GM12875 (cell line): ENCODE data around the gene HOXB4.

Source experiments
- H3K4me3 ChIP-seq: one replicate; pipeline ENCODE4 v1.5.1; 2011; ENCODE audit warnings: low read depth, low read length, control low read depth
- TF ChIP-seq, protein P1 (sequence below): IDR thresholded peaks from 2 replicates; pipeline ENCODE4 v1.5.1; 2011; ENCODE audit warnings: low read depth, mild to moderate bottlenecking, control low read depth, inconsistent platforms, low read length, moderate library complexity, borderline replicate concordance; ENCODE audit not compliant: insufficient read depth

The HOXB4 gene

DNA sequence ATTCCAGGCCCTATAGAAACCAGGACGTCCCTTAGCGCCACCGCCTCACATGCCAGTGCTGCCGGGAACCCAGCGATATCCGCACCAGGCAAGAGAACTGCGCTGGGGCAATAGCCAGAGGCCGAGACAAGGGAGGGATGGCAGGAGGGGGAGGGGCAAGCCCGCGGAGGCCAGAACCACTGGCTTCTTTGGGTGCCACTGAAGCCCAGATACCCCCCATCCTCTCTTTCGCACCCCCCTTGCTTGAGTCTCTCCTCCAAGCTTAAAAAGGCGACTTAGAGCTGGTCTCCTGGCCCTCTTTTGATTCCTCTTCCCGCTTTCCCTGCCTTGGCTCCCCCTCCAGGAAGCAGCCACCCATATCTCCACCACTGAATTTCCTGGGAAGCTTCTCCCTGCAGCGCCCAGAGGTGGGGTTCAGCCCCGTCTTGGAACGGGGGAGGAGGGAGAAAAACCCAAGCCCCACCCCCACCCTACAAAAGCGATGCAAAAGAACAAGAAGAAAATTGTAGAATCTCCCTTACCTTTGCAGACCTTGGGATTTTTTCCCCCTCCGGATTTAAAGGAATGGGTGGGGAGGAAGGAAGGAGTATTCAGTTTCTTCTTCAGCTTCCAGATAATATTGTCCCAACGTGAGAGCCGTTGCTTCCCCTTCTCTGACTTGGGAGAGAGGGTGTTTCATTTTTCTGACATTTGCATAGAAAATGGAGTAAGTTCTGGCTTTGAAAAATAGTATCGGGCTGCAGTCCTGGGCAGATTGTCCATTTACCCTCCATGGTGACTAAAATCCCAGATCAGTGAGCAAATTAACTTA lies 26.0 kb upstream of the HOXB4 start:
- TF ChIP-seq, protein P1, sequence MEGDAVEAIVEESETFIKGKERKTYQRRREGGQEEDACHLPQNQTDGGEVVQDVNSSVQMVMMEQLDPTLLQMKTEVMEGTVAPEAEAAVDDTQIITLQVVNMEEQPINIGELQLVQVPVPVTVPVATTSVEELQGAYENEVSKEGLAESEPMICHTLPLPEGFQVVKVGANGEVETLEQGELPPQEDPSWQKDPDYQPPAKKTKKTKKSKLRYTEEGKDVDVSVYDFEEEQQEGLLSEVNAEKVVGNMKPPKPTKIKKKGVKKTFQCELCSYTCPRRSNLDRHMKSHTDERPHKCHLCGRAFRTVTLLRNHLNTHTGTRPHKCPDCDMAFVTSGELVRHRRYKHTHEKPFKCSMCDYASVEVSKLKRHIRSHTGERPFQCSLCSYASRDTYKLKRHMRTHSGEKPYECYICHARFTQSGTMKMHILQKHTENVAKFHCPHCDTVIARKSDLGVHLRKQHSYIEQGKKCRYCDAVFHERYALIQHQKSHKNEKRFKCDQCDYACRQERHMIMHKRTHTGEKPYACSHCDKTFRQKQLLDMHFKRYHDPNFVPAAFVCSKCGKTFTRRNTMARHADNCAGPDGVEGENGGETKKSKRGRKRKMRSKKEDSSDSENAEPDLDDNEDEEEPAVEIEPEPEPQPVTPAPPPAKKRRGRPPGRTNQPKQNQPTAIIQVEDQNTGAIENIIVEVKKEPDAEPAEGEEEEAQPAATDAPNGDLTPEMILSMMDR, result no peak
- no peak overlapping the region for H3K4me3 ChIP-seq

DNA sequence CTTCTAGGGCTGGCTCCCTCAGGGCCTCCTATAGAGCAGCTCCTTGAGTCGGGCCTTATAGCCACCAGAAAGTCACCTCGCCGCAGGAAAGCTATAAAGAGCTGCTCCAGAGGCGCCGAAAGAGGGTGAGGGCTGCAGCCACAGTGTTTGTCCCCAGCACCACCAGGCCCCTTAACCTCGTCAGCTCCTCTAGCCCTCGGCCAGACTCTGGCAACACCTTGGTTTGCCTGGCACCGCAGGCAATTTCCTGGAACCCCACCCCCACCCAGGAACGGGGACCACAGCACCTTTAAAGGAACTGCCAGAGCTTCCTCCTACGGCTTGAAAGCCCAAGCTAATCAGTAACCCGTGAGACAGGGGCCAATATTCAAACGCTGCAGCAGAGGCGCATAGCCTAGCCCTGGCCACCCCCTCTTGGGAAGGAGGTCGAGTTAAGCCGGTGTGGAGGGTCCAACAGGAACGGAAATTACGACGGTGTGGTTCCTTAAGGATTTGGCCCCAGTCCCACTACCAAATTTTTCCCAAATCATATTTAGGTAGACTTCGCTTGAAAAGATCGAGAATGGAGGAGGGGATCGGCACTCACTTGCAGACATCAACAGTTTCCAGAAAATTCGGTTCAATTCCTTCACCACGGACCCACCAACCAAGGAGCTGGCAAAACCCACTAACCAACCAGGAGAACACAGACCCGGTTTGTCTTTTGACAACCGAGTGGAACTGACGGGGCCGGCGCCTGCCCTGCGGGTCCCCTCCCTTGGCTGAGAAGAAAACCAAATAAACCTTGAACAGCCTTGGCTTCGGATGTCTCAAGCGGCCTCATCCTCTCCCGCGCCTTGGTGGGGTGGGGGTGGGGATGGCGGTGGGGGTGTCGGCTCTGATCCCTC lies 23.6 kb upstream of the HOXB4 start:
- TF ChIP-seq, protein P1, result no peak
- H3K4me3 ChIP-seq, result no peak overlapping the region

DNA sequence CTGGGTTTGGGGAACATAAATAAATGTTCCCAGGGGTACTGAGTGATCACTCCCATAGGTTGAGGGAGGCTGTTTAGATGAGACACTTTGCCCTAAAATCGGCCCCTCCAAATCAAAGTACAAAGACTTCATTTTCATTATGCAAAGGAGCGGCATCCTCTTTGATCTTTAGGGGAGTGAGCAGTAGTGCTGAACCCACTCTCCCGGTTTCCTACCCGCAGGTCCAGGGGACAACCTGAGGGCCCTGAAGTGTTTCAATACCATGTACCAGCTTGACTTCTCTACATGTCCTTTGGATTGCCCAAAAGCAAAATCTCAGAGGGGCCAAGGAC lies 23.0 kb upstream of the HOXB4 start:
- TF ChIP-seq, protein P1, result no peak
- H3K4me3 ChIP-seq, result no peak overlapping the region

DNA sequence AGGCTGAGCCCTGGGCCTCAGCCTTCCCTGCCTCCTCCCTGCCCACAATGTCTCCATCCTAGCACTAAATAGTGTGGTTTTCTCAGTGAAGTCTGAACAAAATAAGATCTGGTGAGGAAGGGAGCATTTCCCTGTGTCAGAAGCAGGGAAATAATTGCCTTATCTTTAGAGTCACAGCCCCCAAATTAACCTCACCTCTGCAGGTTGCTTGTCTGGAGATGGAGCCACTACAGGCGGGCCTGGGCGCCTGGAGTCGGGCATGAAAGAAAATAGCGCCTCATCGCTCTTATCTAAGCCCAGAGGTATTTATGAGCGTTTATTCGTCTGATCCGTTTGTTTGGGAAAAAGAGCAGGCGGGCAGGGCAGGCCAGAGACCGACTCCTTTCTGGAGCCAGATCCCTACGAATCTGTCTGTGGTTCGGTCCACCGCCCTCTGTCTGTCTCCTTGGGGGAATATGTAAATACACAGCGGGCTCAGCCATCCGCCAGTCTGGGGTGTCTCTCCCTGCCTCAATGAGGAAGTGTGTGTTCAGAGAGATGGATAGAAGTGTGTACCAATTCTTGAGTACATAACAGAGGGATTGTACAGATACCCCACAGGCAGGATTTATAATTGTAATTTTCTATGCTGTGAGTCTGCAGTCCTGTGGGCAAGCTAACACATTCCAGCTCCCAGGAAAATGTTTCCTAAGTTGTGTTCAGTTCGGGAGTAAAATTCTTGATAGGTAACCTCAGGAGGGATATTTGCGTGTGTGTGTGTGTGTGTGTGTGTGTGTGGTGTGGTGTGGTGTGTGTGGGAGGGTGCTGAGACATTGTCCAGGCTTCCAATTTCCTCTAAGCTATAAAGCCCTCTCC lies 22.3 kb upstream of the HOXB4 start:
- H3K4me3 ChIP-seq, result no peak overlapping the region
- TF ChIP-seq, protein P1, result no peak

DNA sequence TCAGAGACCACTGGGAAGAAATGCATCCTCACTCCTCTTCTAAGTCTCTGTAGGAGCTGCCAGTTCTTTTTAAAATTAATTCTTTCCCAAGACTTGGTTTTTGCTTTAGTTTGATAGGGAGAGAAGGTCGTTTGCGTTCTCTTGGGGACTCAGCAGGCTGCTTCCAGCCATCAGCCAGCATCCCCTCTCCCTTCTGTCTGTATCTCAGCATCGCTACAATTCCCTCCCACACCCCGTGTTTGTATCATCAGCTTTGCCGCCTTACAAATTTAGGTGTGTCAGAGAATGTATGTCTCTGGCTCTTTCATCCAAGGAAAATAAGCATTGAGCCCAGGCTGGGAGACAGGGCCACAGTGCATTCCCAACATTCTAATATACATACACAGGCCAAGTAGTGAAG lies 21.2 kb upstream of the HOXB4 start:
- TF ChIP-seq, protein P1, result no peak
- no peak overlapping the region for H3K4me3 ChIP-seq

DNA sequence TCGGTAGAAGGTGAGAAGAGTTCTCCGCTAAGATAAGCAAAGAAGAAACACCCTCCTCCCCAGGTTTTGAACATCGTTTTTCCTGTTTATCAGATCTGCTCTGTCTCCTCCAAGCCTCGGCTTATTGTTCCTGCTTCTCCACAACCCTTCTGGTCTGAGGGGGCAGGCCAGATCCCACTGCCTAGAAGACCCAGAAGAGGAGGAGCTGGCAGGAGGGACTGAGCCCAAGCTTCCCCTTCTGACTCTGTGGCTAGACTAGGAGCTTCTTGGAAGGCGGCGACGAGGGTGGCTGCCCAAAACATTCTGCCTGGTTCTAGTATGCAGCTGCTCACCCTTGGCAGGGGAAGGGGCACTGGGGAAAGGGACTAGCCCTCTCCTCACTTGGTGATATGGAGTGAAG lies 20.6 kb upstream of the HOXB4 start:
- H3K4me3 ChIP-seq, result no peak overlapping the region
- TF ChIP-seq, protein P1, result no peak
